ENCODE measurements around the gene AGBL1. TPM values are rescaled to one million over a fixed set of nuclear protein-coding genes. Genes with fewer than 3 reads are reported as not detected.

The AGBL1 gene
- total RNA-seq, 1 experiment from 2014 or later: not detected

GRCh38 chr15:86810329-86810728 is 730.7 kb downstream of the AGBL1 start:
- DNase-seq (ENCODE audit: low spot score): no peak

GRCh38 chr15:86813892-86814291 is 734.2 kb downstream of the AGBL1 start:
- DNase-seq (ENCODE audit: low spot score): no peak

- no peak for DNase-seq (ENCODE audit: low spot score)
These were observed 749.6 kb downstream of the AGBL1 start for GRCh38 chr15:86829245-86829644.

- DNase-seq (ENCODE audit: low spot score): no peak
These were observed 750.6 kb downstream of the AGBL1 start for GRCh38 chr15:86830304-86830703.

GRCh38 chr15:86833595-86833994 is 753.9 kb downstream of the AGBL1 start:
- no peak for DNase-seq (ENCODE audit: low spot score)

DNA sequence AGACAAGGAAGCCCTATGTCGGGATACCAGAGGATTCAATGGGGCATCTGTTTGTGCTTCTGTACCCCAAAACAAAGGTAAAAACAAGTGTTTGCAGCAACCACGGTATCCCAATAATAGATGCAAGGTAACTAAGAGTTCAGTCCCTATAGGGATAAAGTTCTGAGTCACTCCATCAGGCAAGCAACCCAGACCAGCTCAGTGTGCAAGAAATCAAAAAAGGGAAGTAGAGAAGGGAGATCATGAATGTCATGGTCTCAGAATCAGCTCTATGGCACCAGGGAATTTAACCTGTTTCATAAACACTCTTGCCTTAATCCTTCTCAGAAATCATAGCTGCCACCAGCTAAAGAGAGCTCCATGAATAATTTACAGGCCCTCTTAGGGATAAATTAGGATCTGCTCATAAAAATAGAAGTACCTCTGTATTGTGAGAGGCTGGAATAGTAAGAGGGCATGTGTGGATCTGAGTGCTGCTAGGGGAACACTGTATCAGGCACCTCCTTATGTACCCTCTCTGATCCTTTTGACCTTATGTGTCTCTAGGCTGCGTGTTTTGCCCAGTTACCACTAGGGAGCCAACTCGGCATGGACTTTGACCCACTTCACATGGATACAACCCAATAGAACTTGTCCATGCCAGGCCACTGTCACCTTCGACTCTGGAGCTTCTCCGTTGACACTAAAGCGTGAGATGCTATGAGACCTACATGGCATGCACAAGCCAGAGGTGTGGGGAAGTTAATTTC is 754.6 kb downstream of the AGBL1 start:
- no peak for DNase-seq (ENCODE audit: low spot score)

GRCh38 chr15:86837294-86838061 is 757.8 kb downstream of the AGBL1 start:
- DNase-seq (ENCODE audit: low spot score): no peak

- no peak for DNase-seq (ENCODE audit: low spot score)
These were observed 759.8 kb downstream of the AGBL1 start for GRCh38 chr15:86839502-86839901.

DNA sequence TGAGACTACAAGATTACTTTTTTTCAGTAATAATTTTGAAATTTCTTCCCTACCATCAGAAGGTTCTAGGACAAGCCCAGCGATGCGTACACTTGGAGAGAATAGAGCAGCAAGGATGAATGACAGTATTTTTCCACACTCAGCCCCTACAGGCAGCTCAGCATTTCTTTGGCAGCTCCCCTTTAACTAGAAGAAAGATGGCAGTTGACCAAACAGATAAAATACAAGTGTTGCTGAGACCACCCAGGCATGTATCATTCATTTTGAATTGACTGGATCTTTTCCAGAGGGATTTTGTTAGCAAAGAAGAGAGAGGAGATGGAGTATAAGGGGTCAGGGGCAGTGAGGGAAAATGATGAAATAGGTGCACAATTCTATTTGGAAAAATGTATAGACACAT is 761.3 kb downstream of the AGBL1 start:
- DNase-seq (ENCODE audit: low spot score): no peak

GRCh38 chr15:86842199-86842598 is 762.5 kb downstream of the AGBL1 start:
- no peak for DNase-seq (ENCODE audit: low spot score)

DNA sequence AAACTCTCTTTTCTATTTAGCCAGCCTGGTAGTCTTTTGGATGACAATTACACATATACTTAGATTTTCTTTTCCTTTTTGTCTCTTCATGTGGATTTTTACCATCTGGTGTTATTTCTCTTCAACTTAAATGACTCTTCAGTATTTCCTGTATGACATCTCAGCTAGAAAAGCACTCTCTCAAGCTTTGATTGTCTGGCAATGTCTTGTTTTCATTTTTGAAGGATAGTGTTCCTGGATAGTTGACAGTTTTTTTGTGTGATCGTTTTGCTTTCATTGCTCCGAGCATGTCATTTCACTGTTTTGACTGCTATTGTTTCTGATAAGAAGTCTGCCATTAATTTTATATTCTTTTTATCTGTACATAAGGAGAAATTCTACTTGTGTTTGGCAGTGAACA is 766.4 kb downstream of the AGBL1 start:
- DNase-seq (ENCODE audit: low spot score): no peak

GRCh38 chr15:86849136-86849535 is 769.5 kb downstream of the AGBL1 start:
- no peak for DNase-seq (ENCODE audit: low spot score)

DNA sequence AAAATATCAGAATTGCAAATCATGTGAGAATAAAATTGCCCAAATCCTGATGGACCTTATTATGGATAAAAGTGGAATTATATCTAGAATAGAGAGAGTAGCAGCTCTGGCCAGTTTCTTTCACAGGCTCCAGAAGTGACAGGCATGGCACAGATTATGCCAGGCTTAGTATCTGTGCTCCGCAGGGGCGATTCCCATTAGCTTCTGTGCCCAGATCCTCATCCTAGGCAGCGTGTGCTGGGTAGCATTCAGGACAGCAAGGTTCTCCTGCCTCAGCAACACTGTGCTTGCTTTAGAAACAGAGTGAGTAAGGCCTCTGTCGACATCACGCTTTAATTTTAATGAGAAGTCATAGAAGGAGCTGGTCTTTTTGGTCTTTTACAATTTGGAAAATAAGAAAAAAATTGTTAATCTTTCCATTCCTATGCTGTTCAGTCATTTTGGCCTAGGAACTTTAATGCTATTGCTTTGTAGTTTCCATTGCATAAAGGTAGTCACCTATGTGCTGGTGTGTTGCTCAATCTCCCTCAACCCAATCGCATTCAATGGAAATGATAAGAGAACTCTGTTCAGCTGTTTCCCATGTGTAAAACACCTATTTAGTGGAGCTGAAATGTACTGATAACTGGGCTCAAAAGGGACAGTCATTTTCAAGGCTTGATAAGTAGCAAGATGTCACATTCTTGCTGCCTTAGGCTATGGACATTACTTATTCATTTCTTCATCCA is 770.1 kb downstream of the AGBL1 start:
- DNase-seq (ENCODE audit: low spot score): no peak

DNA sequence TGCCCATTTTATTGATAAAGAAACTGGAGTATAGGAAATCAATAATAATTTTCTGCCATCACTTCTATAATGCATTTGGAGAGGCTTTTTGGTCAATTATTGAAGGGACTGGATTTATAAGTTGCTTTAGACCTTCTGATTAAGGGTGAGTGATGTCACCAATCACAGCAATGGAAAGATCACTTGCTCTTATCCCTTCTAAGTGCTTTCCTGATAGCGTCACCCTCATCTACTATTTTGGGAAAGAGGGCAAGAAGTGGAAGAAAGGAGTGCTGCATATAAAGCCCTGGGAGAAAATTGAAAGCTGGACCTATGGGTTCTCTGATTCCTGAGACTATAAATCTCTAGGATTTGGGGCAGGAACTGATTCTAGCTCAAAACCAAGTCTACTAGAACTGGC is 771.3 kb downstream of the AGBL1 start:
- no peak for DNase-seq (ENCODE audit: low spot score)

DNA sequence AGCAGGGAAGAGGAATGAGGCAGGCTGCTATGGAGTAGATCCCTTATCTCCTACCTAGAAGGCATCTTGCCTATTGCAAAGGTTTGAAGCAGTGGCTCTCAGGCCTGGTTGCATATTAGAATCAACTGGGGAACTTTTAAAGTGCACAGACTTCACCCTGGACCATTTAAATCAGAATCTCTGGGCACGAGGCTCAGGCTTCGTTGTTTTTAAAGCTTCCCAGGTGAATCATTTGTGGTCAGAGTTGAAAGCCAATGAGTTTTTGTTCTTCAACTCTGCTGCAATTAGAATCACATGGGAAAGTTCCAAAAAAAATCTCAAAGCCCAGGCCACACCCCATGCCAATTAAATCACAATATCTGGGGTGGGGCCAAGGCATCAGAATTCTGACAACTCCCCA is 773.1 kb downstream of the AGBL1 start:
- no peak for DNase-seq (ENCODE audit: low spot score)

DNA sequence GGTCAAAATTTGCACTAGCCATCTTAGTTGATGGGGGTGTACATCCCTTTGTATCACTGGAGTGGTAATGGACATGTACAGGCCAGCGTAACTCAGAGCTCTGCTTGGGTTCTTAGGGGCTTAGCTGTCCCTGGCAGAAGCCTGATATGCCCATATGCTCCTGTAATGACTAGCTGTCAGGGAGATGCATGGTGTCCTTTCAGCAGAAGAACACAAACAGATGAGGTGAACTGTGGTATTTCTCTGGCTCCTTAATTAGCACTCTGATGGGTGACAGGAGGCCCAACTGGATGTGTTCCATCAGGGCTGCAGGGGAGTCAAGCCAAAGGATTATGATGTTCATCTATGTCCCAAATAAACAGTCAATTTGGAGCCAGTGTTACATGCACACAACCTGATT is 774.5 kb downstream of the AGBL1 start:
- no peak for DNase-seq (ENCODE audit: low spot score)

GRCh38 chr15:86855307-86856291 is 775.9 kb downstream of the AGBL1 start:
- no peak for DNase-seq (ENCODE audit: low spot score)

DNA sequence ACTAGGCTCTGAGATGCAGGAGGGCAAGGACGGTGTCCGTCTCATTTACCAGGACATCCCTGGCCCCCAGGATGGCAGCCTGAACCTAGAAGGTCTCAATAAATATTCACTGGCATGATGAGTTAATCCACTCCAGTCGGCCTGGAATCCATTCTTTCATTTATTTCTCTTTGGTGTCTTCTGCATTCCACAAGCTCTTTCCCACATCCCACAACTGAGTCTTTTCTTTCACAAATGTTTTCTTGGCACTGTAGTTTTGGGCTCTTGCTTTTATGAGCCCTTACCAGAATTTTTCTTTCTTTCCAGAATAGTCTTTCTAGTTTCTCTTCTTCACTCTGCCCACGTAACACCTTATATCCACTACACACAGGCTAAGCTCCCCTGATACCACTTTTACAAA is 778.0 kb downstream of the AGBL1 start:
- no peak for DNase-seq (ENCODE audit: low spot score)

GRCh38 chr15:86863226-86863915 is 783.7 kb downstream of the AGBL1 start:
- no peak for DNase-seq (ENCODE audit: low spot score)

DNA sequence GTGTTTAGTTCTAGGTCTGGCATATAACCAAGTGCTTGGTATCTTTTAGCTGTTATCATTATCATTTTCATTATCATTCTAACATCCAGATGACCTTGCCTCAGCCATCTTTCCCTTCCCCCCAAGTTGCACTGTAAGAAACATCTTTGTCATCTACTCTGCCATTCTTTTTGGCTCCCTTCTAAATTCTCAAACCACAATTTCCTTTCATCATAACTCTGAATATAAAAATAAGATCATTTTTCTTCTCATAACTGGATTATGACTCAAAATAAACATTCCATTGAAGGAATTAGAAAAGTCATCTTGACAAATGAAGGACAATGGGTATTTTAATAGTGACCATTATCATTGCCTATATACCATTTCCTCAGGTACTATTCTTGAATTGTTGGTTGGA is 786.2 kb downstream of the AGBL1 start:
- DNase-seq (ENCODE audit: low spot score): no peak

DNA sequence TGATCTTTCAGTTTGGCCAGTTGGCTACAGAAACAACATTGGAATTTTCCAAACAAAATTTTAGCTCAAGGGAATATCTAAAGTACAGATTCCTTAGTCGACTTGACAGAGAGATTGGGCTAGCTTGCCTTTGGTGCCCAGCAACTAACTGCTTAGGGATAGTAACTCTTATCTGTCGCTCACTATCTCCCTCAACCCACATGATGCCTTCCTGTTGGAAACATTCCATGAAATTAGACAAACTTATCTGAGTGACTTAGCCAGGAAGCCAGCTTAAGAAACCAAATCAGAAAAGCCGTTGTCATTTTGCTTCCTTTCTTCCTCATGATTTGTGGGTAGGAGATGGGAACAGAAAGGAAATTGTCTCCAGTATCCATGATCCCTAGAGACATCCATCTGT is 791.2 kb downstream of the AGBL1 start:
- no peak for DNase-seq (ENCODE audit: low spot score)

Data from A172 (cell line).